HEK293 (cell line): ENCODE measurements around the gene IL12A.

Source experiments
- CTCF ChIP-seq: fragments of 450-650 bp; formaldehyde crosslinking; IDR thresholded peaks from 2 replicates; pipeline ENCODE4 v1.5.1; 2016; ENCODE audit warnings: missing biosample characterization, missing genetic modification characterization
- GLI4 ChIP-seq: fragments of 450-650 bp; formaldehyde crosslinking; IDR thresholded peaks from 2 replicates; pipeline ENCODE4 v1.5.1; 2016; ENCODE audit warnings: missing biosample characterization, missing genetic modification characterization
- KLF16 ChIP-seq: fragments of 450-650 bp; formaldehyde crosslinking; IDR thresholded peaks from 2 replicates; pipeline ENCODE4 v1.5.1; 2017; ENCODE audit warnings: missing biosample characterization, missing genetic modification characterization
- REST ChIP-seq: fragments of 450-650 bp; formaldehyde crosslinking; IDR thresholded peaks from 2 replicates; pipeline ENCODE4 v1.5.1; 2016; ENCODE audit warnings: missing biosample characterization, missing genetic modification characterization
- SP2 ChIP-seq: fragments of 450-650 bp; formaldehyde crosslinking; IDR thresholded peaks from 2 replicates; pipeline ENCODE4 v1.5.1; 2016; ENCODE audit warnings: missing biosample characterization, missing genetic modification characterization
- ZBTB1 ChIP-seq: fragments of 450-650 bp; formaldehyde crosslinking; IDR thresholded peaks from 2 replicates; pipeline ENCODE4 v1.5.1; 2016; ENCODE audit warnings: missing biosample characterization, missing genetic modification characterization
- ZBTB11 ChIP-seq: fragments of 450-650 bp; formaldehyde crosslinking; conservative IDR thresholded peaks from 2 replicates; pipeline ENCODE4 v1.5.1; 2016; ENCODE audit warnings: low read depth, missing biosample characterization, missing genetic modification characterization
- ZNF394 ChIP-seq: fragments of 450-650 bp; formaldehyde crosslinking; IDR thresholded peaks from 2 replicates; pipeline ENCODE4 v1.5.1; 2016; ENCODE audit warnings: missing biosample characterization, missing genetic modification characterization, mild to moderate bottlenecking, moderate library complexity, borderline replicate concordance
- ZNF610 ChIP-seq: fragments of 450-650 bp; formaldehyde crosslinking; IDR thresholded peaks from 2 replicates; pipeline ENCODE4 v1.5.1; 2016; ENCODE audit warnings: missing biosample characterization, missing genetic modification characterization, borderline replicate concordance
- ZNF768 ChIP-seq: fragments of 450-650 bp; formaldehyde crosslinking; IDR thresholded peaks from 2 replicates; pipeline ENCODE4 v1.5.1; 2018; ENCODE audit warnings: missing biosample characterization, mild to moderate bottlenecking, missing genetic modification characterization

GRCh38 chr3:159971311-159971710 lies 17.3 kb upstream of the IL12A start:
- TF ChIP-seq SP2 (tag by site-specific recombination) (no peak), GLI4 (tag by site-specific recombination) (no peak), ZNF610 (tag by site-specific recombination) (no peak), CTCF (tag by site-specific recombination) (no peak), REST (tag by site-specific recombination) (0 out of 2 replicates have a peak, but pooled peaks have one; percentile 19), KLF16 (no peak), ZNF394 (tag by site-specific recombination) (no peak), ZBTB1 (tag by site-specific recombination) (no peak), ZBTB11 (tag by site-specific recombination) (no peak), ZNF768 (tag by site-specific recombination) (no peak)
